Measurements from ENCODE around the gene GNAZ. TPM values are rescaled to one million over a fixed set of nuclear protein-coding genes. Genes with fewer than 3 reads are reported as not detected.

GNAZ gene
- polyA plus RNA-seq, 1 donor (not counting 4 experiments of a cell fraction or from before 2014, with no cell fraction given) = 0.03 TPM

DNA sequence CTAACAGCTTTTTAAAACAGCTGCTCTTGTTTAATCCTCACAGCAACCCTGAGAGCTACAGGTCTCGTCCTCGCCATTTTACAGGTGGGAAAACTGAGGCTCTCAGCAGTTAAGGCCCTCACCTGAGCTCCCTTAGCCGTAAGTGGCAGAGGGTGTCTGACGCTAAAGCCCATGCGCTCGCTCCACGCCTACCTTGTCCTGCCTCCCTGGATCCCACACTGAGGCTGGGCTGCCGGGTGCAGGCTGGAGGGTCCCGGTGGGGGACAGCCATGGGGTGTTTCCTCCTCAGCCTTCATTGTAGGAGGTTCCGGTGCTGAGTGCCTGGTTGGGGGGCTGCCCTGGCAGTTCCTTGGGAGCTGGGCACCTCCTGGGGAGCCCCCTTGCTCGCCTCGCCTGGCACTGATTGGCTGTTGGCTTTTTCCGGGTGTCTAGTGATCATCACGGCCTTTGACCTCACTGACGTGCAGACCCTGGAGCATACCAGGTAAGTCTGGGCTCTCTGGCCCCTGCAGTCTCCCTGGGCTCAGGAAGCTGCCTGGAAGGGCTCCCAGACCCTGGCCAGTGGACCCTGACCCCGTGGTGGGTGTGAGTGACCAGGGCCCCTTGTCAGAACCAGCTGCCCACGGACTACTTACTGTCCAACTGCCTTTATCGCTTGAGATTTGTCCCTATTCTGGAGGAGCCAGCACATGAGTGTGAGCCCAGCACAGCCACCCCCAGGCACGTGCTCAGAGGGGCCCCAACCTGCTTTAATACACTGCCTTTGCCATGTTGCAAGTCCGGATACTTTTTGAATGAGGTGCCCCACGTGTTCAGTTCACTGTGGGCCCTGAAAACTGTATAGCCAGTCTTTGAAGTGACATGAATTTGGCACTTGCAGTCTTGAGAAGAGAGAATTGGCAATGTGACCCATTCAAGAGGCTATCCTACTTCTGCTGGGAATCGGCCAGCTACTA is 87.5 kb downstream of the GNAZ start:
- no peaks in the 10 kb centered on the region for H3K9me1 ChIP-seq (ENCODE audit: control insufficient read depth, extremely low read depth, insufficient read depth, low read length)
- H3K4me2 ChIP-seq (ENCODE audit: control insufficient read depth, extremely low read depth, insufficient read depth, low read depth, low read length) = no peak overlapping the region
- no peak overlapping the region for H3K9ac ChIP-seq (ENCODE audit: control insufficient read depth, extremely low read depth, insufficient read depth, low read length)
- no peaks in the 10 kb centered on the region for H3K79me2 ChIP-seq (ENCODE audit: control insufficient read depth, insufficient read depth, low read length)
- TF ChIP-seq EZH2 (IDR thresholded peaks at IDR 0.05; ENCODE audit: low read length) (no peak), CTCF (optimal IDR thresholded peaks at IDR 0.05 in 1 of 3, IDR thresholded peaks at IDR 0.05 in 1 of 3, conservative IDR thresholded peaks at IDR 0.05 in 1 of 3; ENCODE audit: extremely low read depth in 1 of 3, insufficient read depth in 2 of 3, low read length in 3 of 3) (no peak)
- FAIRE-seq = no peak
- peaks cover 3% of the 10 kb centered on the region for H3K4me1 ChIP-seq (ENCODE audit: control insufficient read depth, extremely low read depth, insufficient read depth, low read length)
- no peaks in the 10 kb centered on the region for H4K20me1 ChIP-seq (ENCODE audit: control insufficient read depth, extremely low read depth, insufficient read depth, low read length)
- H3K9me3 ChIP-seq (ENCODE audit: control insufficient read depth, low read depth, low read length) = no peaks in the 10 kb centered on the region
- H3K36me3 ChIP-seq (ENCODE audit: control insufficient read depth in 2 of 2, extremely low read depth in 1 of 2, insufficient read depth in 2 of 2, low read length in 2 of 2) = no peaks in the 10 kb centered on the region
- no peak for DNase-seq (ENCODE audit: low read depth, low spot score)
- no peak overlapping the region for H3K4me3 ChIP-seq (ENCODE audit: control insufficient read depth in 2 of 3, extremely low read depth in 1 of 3, insufficient read depth in 2 of 3, low read depth in 1 of 3, low read length in 3 of 3)
- no peak overlapping the region for H3K27ac ChIP-seq (ENCODE audit: control insufficient read depth, insufficient read depth, low read length)
- dilution Hi-C loops (cut with MboI; ENCODE audit: extremely low pct_ligation_motif_present, low sequenced_read_pairs) = no loop called here
- H2AFZ ChIP-seq (ENCODE audit: control insufficient read depth, low read length) = no peak overlapping the region
- H3K27me3 ChIP-seq (ENCODE audit: control insufficient read depth, extremely low read depth, insufficient read depth, low read length) = no peaks in the 10 kb centered on the region

DNA sequence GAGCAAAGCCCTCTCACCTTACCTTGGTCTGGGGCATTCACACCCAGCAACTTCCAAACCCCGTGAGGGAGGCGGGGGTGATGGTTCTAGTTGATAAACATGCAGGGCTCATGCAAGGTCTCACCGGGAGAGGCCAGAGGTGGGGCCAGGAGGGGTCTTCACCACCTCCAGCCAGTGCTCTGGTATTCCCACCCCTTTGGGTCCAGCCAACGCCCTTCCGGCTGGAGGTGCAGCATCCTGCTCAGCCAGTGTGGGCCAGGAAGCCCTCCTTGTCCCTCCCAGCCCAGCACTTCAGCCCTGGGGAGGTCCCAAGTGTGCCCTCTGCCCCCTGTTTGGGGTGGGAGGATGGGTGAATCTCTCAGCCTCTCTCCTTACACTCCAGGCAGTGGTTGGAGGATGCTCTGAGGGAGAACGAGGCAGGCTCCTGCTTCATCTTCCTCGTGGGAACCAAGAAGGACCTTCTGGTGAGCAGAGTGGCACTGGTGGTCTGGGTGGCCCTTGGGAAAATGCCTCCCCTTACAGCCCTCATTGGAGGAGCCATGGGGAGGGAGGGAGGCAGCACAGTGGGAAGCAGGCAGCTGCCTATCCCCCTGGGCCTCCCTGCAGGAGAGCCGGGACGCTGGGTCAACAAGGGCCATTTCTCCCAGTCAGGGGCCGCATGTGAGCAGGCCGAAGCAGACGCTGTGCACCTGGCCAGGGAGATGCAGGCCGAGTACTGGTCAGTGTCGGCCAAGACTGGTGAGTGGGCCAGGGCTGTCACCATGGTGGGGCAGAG is 88.4 kb downstream of the GNAZ start:
- H3K27ac ChIP-seq (ENCODE audit: control insufficient read depth, insufficient read depth, low read length) = no peak overlapping the region
- H3K27me3 ChIP-seq (ENCODE audit: control insufficient read depth, extremely low read depth, insufficient read depth, low read length) = no peaks in the 10 kb centered on the region
- FAIRE-seq (no peak), DNase-seq (ENCODE audit: low read depth, low spot score) (no peak)
- H3K4me1 ChIP-seq (ENCODE audit: control insufficient read depth, extremely low read depth, insufficient read depth, low read length) = no peaks in the 10 kb centered on the region
- H3K9me3 ChIP-seq (ENCODE audit: control insufficient read depth, low read depth, low read length) = no peaks in the 10 kb centered on the region
- no peak overlapping the region for H2AFZ ChIP-seq (ENCODE audit: control insufficient read depth, low read length)
- H4K20me1 ChIP-seq (ENCODE audit: control insufficient read depth, extremely low read depth, insufficient read depth, low read length) = no peaks in the 10 kb centered on the region
- no peak overlapping the region for H3K9ac ChIP-seq (ENCODE audit: control insufficient read depth, extremely low read depth, insufficient read depth, low read length)
- dilution Hi-C loops (cut with MboI; ENCODE audit: extremely low pct_ligation_motif_present, low sequenced_read_pairs) = no loop called here
- H3K4me2 ChIP-seq (ENCODE audit: control insufficient read depth, extremely low read depth, insufficient read depth, low read depth, low read length) = no peak overlapping the region
- H3K79me2 ChIP-seq (ENCODE audit: control insufficient read depth, insufficient read depth, low read length) = no peaks in the 10 kb centered on the region
- no peaks in the 10 kb centered on the region for H3K9me1 ChIP-seq (ENCODE audit: control insufficient read depth, extremely low read depth, insufficient read depth, low read length)
- no peaks in the 10 kb centered on the region for H3K36me3 ChIP-seq (ENCODE audit: control insufficient read depth in 2 of 2, extremely low read depth in 1 of 2, insufficient read depth in 2 of 2, low read length in 2 of 2)
- no peak for TF ChIP-seq CTCF (optimal IDR thresholded peaks at IDR 0.05 in 1 of 3, IDR thresholded peaks at IDR 0.05 in 1 of 3, conservative IDR thresholded peaks at IDR 0.05 in 1 of 3; ENCODE audit: extremely low read depth in 1 of 3, insufficient read depth in 2 of 3, low read length in 3 of 3)
- no peak for TF ChIP-seq EZH2 (IDR thresholded peaks at IDR 0.05; ENCODE audit: low read length)
- no peak overlapping the region for H3K4me3 ChIP-seq (ENCODE audit: control insufficient read depth in 2 of 3, extremely low read depth in 1 of 3, insufficient read depth in 2 of 3, low read depth in 1 of 3, low read length in 3 of 3)

All from keratinocyte (primary cell).